Measurements from ENCODE around the gene LIG3.
"Not testable (repeated sequence)": the region's sequence is repeated elsewhere in the genome, so short reads cannot be mapped to it uniquely, and the experiment has no call there.

Gene LIG3
- 48.7 to 57.8 (median 56.1) reads per million in 3 donors for total RNA-seq

GRCh38 chr17:34980353-34980680 lies at the start of gene LIG3:
TSS of gene LIG3 (plus strand) at chr17:34980512. CDS start at chr17:34983006, 2,494 bp downstream.
- Histone ChIP-seq H3K27me3 (replicated peaks; ENCODE audit: control insufficient read depth, insufficient read depth, low read length, poor library complexity, severe bottlenecking) (no peaks in the 10 kb centered on the region), H3K4me1 (ENCODE audit: control insufficient read depth, insufficient read depth, low read length, poor library complexity, severe bottlenecking) (peaks cover 6% of the 10 kb centered on the region), H3K27ac (ENCODE audit: insufficient read depth, low read length, poor library complexity, severe bottlenecking) (peak within 1 kb of the TSS; percentile 98), H3K9me3 (ENCODE audit: control insufficient read depth, low read length) (no peaks in the 10 kb centered on the region), H3K4me3 (ENCODE audit: insufficient read depth, low read depth, low read length, poor library complexity, severe bottlenecking) (peak within 1 kb of the TSS; percentile 93), H3K36me3 (ENCODE audit: control insufficient read depth, insufficient read depth, low read length) (no peaks in the 10 kb centered on the region)
- DNase-seq: peak; percentile 83 to 89 (median 88)

GRCh38 chr17:34950780-34951179 lies 29.5 kb upstream of the LIG3 start:
- H3K27me3 ChIP-seq (replicated peaks; ENCODE audit: control insufficient read depth, insufficient read depth, low read length, poor library complexity, severe bottlenecking); H3K4me1 ChIP-seq (ENCODE audit: control insufficient read depth, insufficient read depth, low read length, poor library complexity, severe bottlenecking); H3K27ac ChIP-seq (ENCODE audit: insufficient read depth, low read length, poor library complexity, severe bottlenecking); H3K9me3 ChIP-seq (ENCODE audit: control insufficient read depth, low read length); DNase-seq; H3K4me3 ChIP-seq (ENCODE audit: insufficient read depth, low read depth, low read length, poor library complexity, severe bottlenecking); H3K36me3 ChIP-seq (ENCODE audit: control insufficient read depth, insufficient read depth, low read length): not testable (repeated sequence)

GRCh38 chr17:34958438-34958837 lies 21.9 kb upstream of the LIG3 start:
- Histone ChIP-seq H3K4me1 (ENCODE audit: control insufficient read depth, insufficient read depth, low read length, poor library complexity, severe bottlenecking) (peaks cover 18% of the 10 kb centered on the region), H3K36me3 (ENCODE audit: control insufficient read depth, insufficient read depth, low read length) (peaks cover 3% of the 10 kb centered on the region), H3K9me3 (ENCODE audit: control insufficient read depth, low read length) (no peaks in the 10 kb centered on the region), H3K4me3 (ENCODE audit: insufficient read depth, low read depth, low read length, poor library complexity, severe bottlenecking) (no peak overlapping the region), H3K27me3 (replicated peaks; ENCODE audit: control insufficient read depth, insufficient read depth, low read length, poor library complexity, severe bottlenecking) (no peaks in the 10 kb centered on the region), H3K27ac (ENCODE audit: insufficient read depth, low read length, poor library complexity, severe bottlenecking) (no peak overlapping the region)
- no peak for DNase-seq

GRCh38 chr17:34961093-34961911 lies 19.0 kb upstream of the LIG3 start, which contains the start of the genes CCT6B and ZNF830:
TSS of gene CCT6B (minus strand) at chr17:34961460. CDS start at chr17:34961393, 67 bp downstream.
TSS of gene ZNF830 (plus strand) at chr17:34961540. CDS start at chr17:34961567, 27 bp downstream.
- H3K4me1 ChIP-seq (ENCODE audit: control insufficient read depth, insufficient read depth, low read length, poor library complexity, severe bottlenecking): peaks cover 18% of the 10 kb centered on the region

GRCh38 chr17:34974179-34974578 lies 6.1 kb upstream of the LIG3 start:
- H3K4me3 ChIP-seq (ENCODE audit: insufficient read depth, low read depth, low read length, poor library complexity, severe bottlenecking): no peak overlapping the region
- H3K36me3 ChIP-seq (ENCODE audit: control insufficient read depth, insufficient read depth, low read length): no peaks in the 10 kb centered on the region
- no peak overlapping the region for H3K27ac ChIP-seq (ENCODE audit: insufficient read depth, low read length, poor library complexity, severe bottlenecking)
- no peaks in the 10 kb centered on the region for H3K27me3 ChIP-seq (replicated peaks; ENCODE audit: control insufficient read depth, insufficient read depth, low read length, poor library complexity, severe bottlenecking)
- DNase-seq: no peak
- H3K4me1 ChIP-seq (ENCODE audit: control insufficient read depth, insufficient read depth, low read length, poor library complexity, severe bottlenecking): no peaks in the 10 kb centered on the region
- no peaks in the 10 kb centered on the region for H3K9me3 ChIP-seq (ENCODE audit: control insufficient read depth, low read length)

More at GRCh38 chr17:34961093-34961911, 19.0 kb upstream of the LIG3 start, which contains the start of the genes CCT6B and ZNF830:
- Histone ChIP-seq H3K27ac (ENCODE audit: insufficient read depth, low read length, poor library complexity, severe bottlenecking) (peak within 1 kb of the TSS; percentile 92), H3K9me3 (ENCODE audit: control insufficient read depth, low read length) (no peaks in the 10 kb centered on the region), H3K36me3 (ENCODE audit: control insufficient read depth, insufficient read depth, low read length) (peaks cover 8% of the 10 kb centered on the region), H3K4me3 (ENCODE audit: insufficient read depth, low read depth, low read length, poor library complexity, severe bottlenecking) (peak within 1 kb of the TSS; percentile 96), H3K27me3 (replicated peaks; ENCODE audit: control insufficient read depth, insufficient read depth, low read length, poor library complexity, severe bottlenecking) (no peaks in the 10 kb centered on the region)
- peak; percentile 81 to 88 (median 84) for DNase-seq

- Histone ChIP-seq H3K4me1 (ENCODE audit: control insufficient read depth, insufficient read depth, low read length, poor library complexity, severe bottlenecking) (no peaks in the 10 kb centered on the region), H3K4me3 (ENCODE audit: insufficient read depth, low read depth, low read length, poor library complexity, severe bottlenecking) (no peak overlapping the region), H3K36me3 (ENCODE audit: control insufficient read depth, insufficient read depth, low read length) (no peaks in the 10 kb centered on the region), H3K27ac (ENCODE audit: insufficient read depth, low read length, poor library complexity, severe bottlenecking) (no peak overlapping the region), H3K9me3 (ENCODE audit: control insufficient read depth, low read length) (no peaks in the 10 kb centered on the region), H3K27me3 (replicated peaks; ENCODE audit: control insufficient read depth, insufficient read depth, low read length, poor library complexity, severe bottlenecking) (no peaks in the 10 kb centered on the region)
- no peak for DNase-seq
Measured at GRCh38 chr17:34974794-34975785, 5.2 kb upstream of the LIG3 start.

- Histone ChIP-seq H3K4me3 (ENCODE audit: insufficient read depth, low read depth, low read length, poor library complexity, severe bottlenecking) (no peak overlapping the region), H3K9me3 (ENCODE audit: control insufficient read depth, low read length) (no peaks in the 10 kb centered on the region), H3K4me1 (ENCODE audit: control insufficient read depth, insufficient read depth, low read length, poor library complexity, severe bottlenecking) (peaks cover 6% of the 10 kb centered on the region), H3K27ac (ENCODE audit: insufficient read depth, low read length, poor library complexity, severe bottlenecking) (no peak overlapping the region), H3K36me3 (ENCODE audit: control insufficient read depth, insufficient read depth, low read length) (no peaks in the 10 kb centered on the region), H3K27me3 (replicated peaks; ENCODE audit: control insufficient read depth, insufficient read depth, low read length, poor library complexity, severe bottlenecking) (no peaks in the 10 kb centered on the region)
- no peak for DNase-seq
Measured at GRCh38 chr17:34979153-34979552, 1.2 kb upstream of the LIG3 start.

- H3K4me1 ChIP-seq (ENCODE audit: control insufficient read depth, insufficient read depth, low read length, poor library complexity, severe bottlenecking): peaks cover 6% of the 10 kb centered on the region
Measured at GRCh38 chr17:34979650-34980352, 511 bp upstream of the LIG3 start.

GRCh38 chr17:34980681-34981537 lies 597 bp downstream of the LIG3 start:
- H3K4me1 ChIP-seq (ENCODE audit: control insufficient read depth, insufficient read depth, low read length, poor library complexity, severe bottlenecking): peaks cover 6% of the 10 kb centered on the region
- H3K27me3 ChIP-seq (replicated peaks; ENCODE audit: control insufficient read depth, insufficient read depth, low read length, poor library complexity, severe bottlenecking): no peaks in the 10 kb centered on the region
- no peaks in the 10 kb centered on the region for H3K9me3 ChIP-seq (ENCODE audit: control insufficient read depth, low read length)
- H3K27ac ChIP-seq (ENCODE audit: insufficient read depth, low read length, poor library complexity, severe bottlenecking): peak overlapping the region; percentile 98
- peak overlapping the region; percentile 93 for H3K4me3 ChIP-seq (ENCODE audit: insufficient read depth, low read depth, low read length, poor library complexity, severe bottlenecking)
- peak; percentile 37 to 71 (median 52) for DNase-seq
- H3K36me3 ChIP-seq (ENCODE audit: control insufficient read depth, insufficient read depth, low read length): peaks cover 6% of the 10 kb centered on the region

More at GRCh38 chr17:34979650-34980352, 511 bp upstream of the LIG3 start:
- no peak for DNase-seq
- Histone ChIP-seq H3K36me3 (ENCODE audit: control insufficient read depth, insufficient read depth, low read length) (no peaks in the 10 kb centered on the region), H3K9me3 (ENCODE audit: control insufficient read depth, low read length) (no peaks in the 10 kb centered on the region), H3K4me3 (ENCODE audit: insufficient read depth, low read depth, low read length, poor library complexity, severe bottlenecking) (peak overlapping the region; percentile 93), H3K27ac (ENCODE audit: insufficient read depth, low read length, poor library complexity, severe bottlenecking) (peak overlapping the region; percentile 98), H3K27me3 (replicated peaks; ENCODE audit: control insufficient read depth, insufficient read depth, low read length, poor library complexity, severe bottlenecking) (no peaks in the 10 kb centered on the region)

Data from effector memory CD4-positive, alpha-beta T cell (primary cell).